ENCODE results near the gene SLC44A5. TPM values are rescaled to one million over a fixed set of nuclear protein-coding genes. Genes with fewer than 3 reads are reported as not detected.
"Not testable (repeated sequence)": the region's sequence is repeated elsewhere in the genome, so short reads cannot be mapped to it uniquely, and the experiment has no call there.

The SLC44A5 gene
- total RNA-seq, 1 experiment from 2014 or later = 0.80 TPM

- BruUV-seq (replicated peaks) = no TSS peak
- Histone ChIP-seq H3K4me1 (ENCODE audit: insufficient read depth, low read length, poor library complexity, severe bottlenecking) (no peaks in the 10 kb centered on the region), H3K9me3 (ENCODE audit: low read depth, low read length, poor library complexity, severe bottlenecking) (no peaks in the 10 kb centered on the region), H3K27ac (ENCODE audit: low read depth, low read length, poor library complexity, severe bottlenecking) (no peak overlapping the region), H3K27me3 (replicated peaks; ENCODE audit: insufficient read depth, low read depth, low read length, poor library complexity) (no peaks in the 10 kb centered on the region), H3K36me3 (ENCODE audit: insufficient read depth, low read length, poor library complexity, severe bottlenecking) (no peaks in the 10 kb centered on the region), H3K4me3 (ENCODE audit: low read depth, low read length, poor library complexity, severe bottlenecking) (no peak overlapping the region)
- intact Hi-C loops (cut with micrococcal nuclease; ENCODE audit: unreplicated experiment) = no loop called here
- DNase-seq (ENCODE audit: low spot score) = no peak
- no peak for TF ChIP-seq CTCF (conservative IDR thresholded peaks at IDR 0.05; ENCODE audit: low read depth, low read length)
- no peak for TF ChIP-seq EZH2 (IDR thresholded peaks at IDR 0.05; ENCODE audit: borderline replicate concordance, low read depth, low read length, poor library complexity, severe bottlenecking)
- ChIA-PET CTCF (no interaction called here), POLR2A (ENCODE audit: low non-redundant PET) (no interaction called here)
These were observed 16.6 kb downstream of the SLC44A5 start for GRCh38 chr1:75594327-75594726.

- H3K27ac ChIP-seq (ENCODE audit: low read depth, low read length, poor library complexity, severe bottlenecking); H3K4me3 ChIP-seq (ENCODE audit: low read depth, low read length, poor library complexity, severe bottlenecking); DNase-seq (ENCODE audit: low spot score); POLR2A ChIA-PET (ENCODE audit: low non-redundant PET); BruUV-seq (replicated peaks); H3K9me3 ChIP-seq (ENCODE audit: low read depth, low read length, poor library complexity, severe bottlenecking); H3K27me3 ChIP-seq (replicated peaks; ENCODE audit: insufficient read depth, low read depth, low read length, poor library complexity); H3K36me3 ChIP-seq (ENCODE audit: insufficient read depth, low read length, poor library complexity, severe bottlenecking); CTCF ChIA-PET; intact Hi-C loops (cut with micrococcal nuclease; ENCODE audit: unreplicated experiment); H3K4me1 ChIP-seq (ENCODE audit: insufficient read depth, low read length, poor library complexity, severe bottlenecking): not testable (repeated sequence)
These were observed 17.5 kb downstream of the SLC44A5 start for GRCh38 chr1:75593457-75593856.

GRCh38 chr1:75589637-75590036, 21.3 kb downstream of the SLC44A5 start:
- TF ChIP-seq EZH2 (IDR thresholded peaks at IDR 0.05; ENCODE audit: borderline replicate concordance, low read depth, low read length, poor library complexity, severe bottlenecking) = no peak
- TF ChIP-seq CTCF (conservative IDR thresholded peaks at IDR 0.05; ENCODE audit: low read depth, low read length) = no peak
- no peaks in the 10 kb centered on the region for H3K4me1 ChIP-seq (ENCODE audit: insufficient read depth, low read length, poor library complexity, severe bottlenecking)
- BruUV-seq (replicated peaks) = no TSS peak
- ChIA-PET POLR2A (ENCODE audit: low non-redundant PET) (no interaction called here), CTCF (no interaction called here)
- H3K36me3 ChIP-seq (ENCODE audit: insufficient read depth, low read length, poor library complexity, severe bottlenecking) = no peaks in the 10 kb centered on the region
- no peak overlapping the region for H3K4me3 ChIP-seq (ENCODE audit: low read depth, low read length, poor library complexity, severe bottlenecking)
- no peaks in the 10 kb centered on the region for H3K27me3 ChIP-seq (replicated peaks; ENCODE audit: insufficient read depth, low read depth, low read length, poor library complexity)
- H3K9me3 ChIP-seq (ENCODE audit: low read depth, low read length, poor library complexity, severe bottlenecking) = no peaks in the 10 kb centered on the region
- intact Hi-C loops (cut with micrococcal nuclease; ENCODE audit: unreplicated experiment) = no loop called here
- DNase-seq (ENCODE audit: low spot score) = no peak
- no peak overlapping the region for H3K27ac ChIP-seq (ENCODE audit: low read depth, low read length, poor library complexity, severe bottlenecking)

GRCh38 chr1:75588779-75589475, 22.0 kb downstream of the SLC44A5 start:
- no TSS peak for BruUV-seq (replicated peaks)
- CTCF ChIA-PET = no interaction called here
- POLR2A ChIA-PET (ENCODE audit: low non-redundant PET) = no interaction called here

More at GRCh38 chr1:75588779-75589475, 22.0 kb downstream of the SLC44A5 start:
- Histone ChIP-seq H3K4me1 (ENCODE audit: insufficient read depth, low read length, poor library complexity, severe bottlenecking) (no peaks in the 10 kb centered on the region), H3K27ac (ENCODE audit: low read depth, low read length, poor library complexity, severe bottlenecking) (no peak overlapping the region), H3K36me3 (ENCODE audit: insufficient read depth, low read length, poor library complexity, severe bottlenecking) (no peaks in the 10 kb centered on the region), H3K4me3 (ENCODE audit: low read depth, low read length, poor library complexity, severe bottlenecking) (no peak overlapping the region), H3K27me3 (replicated peaks; ENCODE audit: insufficient read depth, low read depth, low read length, poor library complexity) (no peaks in the 10 kb centered on the region), H3K9me3 (ENCODE audit: low read depth, low read length, poor library complexity, severe bottlenecking) (no peaks in the 10 kb centered on the region)
- intact Hi-C loops (cut with micrococcal nuclease; ENCODE audit: unreplicated experiment) = no loop called here
- no peak for DNase-seq (ENCODE audit: low spot score)
- TF ChIP-seq EZH2 (IDR thresholded peaks at IDR 0.05; ENCODE audit: borderline replicate concordance, low read depth, low read length, poor library complexity, severe bottlenecking) (no peak), CTCF (conservative IDR thresholded peaks at IDR 0.05; ENCODE audit: low read depth, low read length) (no peak)
